H1 (cell line): Measurements from ENCODE around the gene CELF4. TPM values are rescaled to one million over a fixed set of nuclear protein-coding genes. Genes with fewer than 3 reads are reported as not detected.

Experiments used
- CTCF ChIA-PET: fragments of 300-600 bp; sonication (Branson Sonifier 250); formaldehyde crosslinking; loops from one replicate; lab custom pipeline; 2021; ENCODE audit not compliant: partially characterized antibody; lab: Charles Lee
- POLR2A ChIA-PET: fragments of 300-600 bp; sonication (Branson Sonifier 250); formaldehyde crosslinking; loops from one replicate; lab custom pipeline; 2021; ENCODE audit warnings: inconsistent platforms; ENCODE audit not compliant: partially characterized antibody; lab: Charles Lee
- DNase-seq, 2 experiments: peaks; one replicate each; pipeline versions ENCODE4 v3.0.0 to v3.0.0-alpha.2; 2010 to 2022; ENCODE audit warnings: low spot score in 2 of 2, low read depth in 1 of 2, mixed read lengths in 1 of 2
- FAIRE-seq: peaks from 2 replicates; lab custom pipeline; 2011; peaks lifted over from hg19 to GRCh38; lab: Jason Lieb, UNC
- H2AFZ ChIP-seq: 2 replicates; pipeline ENCODE4 v1.8.1; 2012; ENCODE audit warnings: low read length, inconsistent platforms
- H2AK5ac ChIP-seq: 2 replicates; pipeline ENCODE4 v1.6.1; 2013; ENCODE audit warnings: low read depth, low read length
- H2BK120ac ChIP-seq: replicated peaks from 2 replicates; pipeline ENCODE3; 2013; ENCODE audit warnings: low read depth, low read length, inconsistent platforms
- H2BK12ac ChIP-seq: 2 replicates; pipeline ENCODE4 v1.6.1; 2013; ENCODE audit warnings: low read depth, low read length
- H2BK15ac ChIP-seq: 2 replicates; pipeline ENCODE4 v1.6.1; 2013; ENCODE audit warnings: low read length
- H2BK20ac ChIP-seq: 2 replicates; pipeline ENCODE4 v1.6.1; 2013; ENCODE audit warnings: low read length
- H2BK5ac ChIP-seq: 2 replicates; pipeline ENCODE4 v1.6.1; 2013; ENCODE audit warnings: low read depth, low read length
- H3K14ac ChIP-seq: 2 replicates; pipeline ENCODE4 v1.6.1; 2013; ENCODE audit warnings: inconsistent platforms; ENCODE audit not compliant: insufficient read length
- H3K18ac ChIP-seq: 2 replicates; pipeline ENCODE4 v1.6.1; 2013; ENCODE audit warnings: low read length; ENCODE audit errors: extremely low read depth
- H3K23ac ChIP-seq: 2 replicates; pipeline ENCODE4 v1.6.1; 2013; ENCODE audit warnings: inconsistent platforms; ENCODE audit not compliant: insufficient read length
- H3K23me2 ChIP-seq: 2 replicates; pipeline ENCODE4 v1.6.1; 2013; ENCODE audit warnings: low read depth, low read length
- H3K27ac ChIP-seq: 2 replicates; pipeline ENCODE4 v1.6.1; 2011; ENCODE audit warnings: low read depth, low read length, inconsistent platforms
- H3K27me3 ChIP-seq, 4 experiments: replicated peaks in 1 of 4; 1 replicate in 1 of 4; 2 replicates in 3 of 4; pipeline versions ENCODE4 v1.6.1 to v1.8.1; 2011 to 2013; ENCODE audit warnings: low read length in 3 of 4, mild to moderate bottlenecking in 3 of 4, inconsistent platforms in 2 of 4, mixed read lengths in 2 of 4, moderate library complexity in 1 of 4; ENCODE audit not compliant: control insufficient read depth in 3 of 4, insufficient read depth in 3 of 4; ENCODE audit errors: extremely low read depth in 1 of 4
- H3K36me3 ChIP-seq, 4 experiments: 2 replicates each; pipeline versions ENCODE4 v1.6.1 to v1.8.1; 2011 to 2013; ENCODE audit warnings: mild to moderate bottlenecking in 4 of 4, low read length in 3 of 4, moderate library complexity in 2 of 4, control low read depth in 1 of 4, inconsistent platforms in 1 of 4; ENCODE audit not compliant: insufficient read depth in 4 of 4, control insufficient read depth in 2 of 4
- H3K4ac ChIP-seq: replicated peaks from 2 replicates; pipeline ENCODE3; 2013; ENCODE audit warnings: low read length, low read depth, mixed read lengths, inconsistent platforms; ENCODE audit not compliant: insufficient read length
- H3K4me1 ChIP-seq, 4 experiments: replicated peaks in 1 of 4; 1 replicate in 1 of 4; 2 replicates in 3 of 4; pipeline versions ENCODE4 v1.6.1 to v1.8.1; 2011 to 2013; ENCODE audit warnings: low read length in 3 of 4, inconsistent platforms in 2 of 4, mixed read lengths in 1 of 4; ENCODE audit not compliant: insufficient read depth in 4 of 4, control insufficient read depth in 3 of 4
- H3K4me2 ChIP-seq, 2 experiments: 2 replicates each; pipeline versions ENCODE4 v1.6.1 to v1.8.1; 2011 to 2013; ENCODE audit warnings: low read depth in 2 of 2, low read length in 2 of 2, control low read depth in 1 of 2, inconsistent platforms in 1 of 2, mild to moderate bottlenecking in 1 of 2; ENCODE audit not compliant: insufficient read depth in 1 of 2
- H3K4me3 ChIP-seq, 4 experiments: fragments of 200-600, 300-600 bp in 1 of 4; sonication (generic), shearing (Covaris generic), sonication (Bioruptor Twin) in 1 of 4; 2 replicates each; pipeline versions ENCODE4 v1.5.1 to v1.8.1; 2011 to 2016; ENCODE audit warnings: low read length in 4 of 4, low read depth in 3 of 4, control low read depth in 2 of 4, inconsistent platforms in 2 of 4, mild to moderate bottlenecking in 2 of 4, mixed read lengths in 1 of 4, moderate library complexity in 1 of 4; ENCODE audit not compliant: insufficient read depth in 2 of 4; ENCODE audit errors: extremely low read depth in 1 of 4
- H3K56ac ChIP-seq: replicated peaks from 2 replicates; pipeline ENCODE3; 2013; ENCODE audit warnings: low read depth, mild to moderate bottlenecking, mixed read lengths, low read length, inconsistent platforms; ENCODE audit not compliant: insufficient read length
- H3K79me1 ChIP-seq: 2 replicates; pipeline ENCODE4 v1.6.1; 2013; ENCODE audit warnings: low read depth, low read length, control low read depth
- H3K79me2 ChIP-seq, 2 experiments: 2 replicates each; pipeline versions ENCODE4 v1.6.1 to v1.8.1; 2012 to 2013; ENCODE audit warnings: low read length in 2 of 2, mild to moderate bottlenecking in 2 of 2, inconsistent platforms in 1 of 2; ENCODE audit not compliant: insufficient read depth in 2 of 2, control insufficient read depth in 1 of 2
- H3K9ac ChIP-seq, 4 experiments: replicated peaks in 1 of 4; 1 replicate in 1 of 4; 2 replicates in 3 of 4; pipeline versions ENCODE4 v1.6.1 to v1.8.1; 2011 to 2013; ENCODE audit warnings: low read depth in 3 of 4, low read length in 3 of 4, control low read depth in 2 of 4, mild to moderate bottlenecking in 2 of 4, moderate library complexity in 2 of 4, inconsistent platforms in 1 of 4; ENCODE audit errors: extremely low read depth in 1 of 4
- H3K9me3 ChIP-seq, 2 experiments: 2 replicates each; pipeline versions ENCODE4 v1.6.1 to v1.8.1; 2012 to 2013; ENCODE audit warnings: mild to moderate bottlenecking in 2 of 2, moderate library complexity in 2 of 2, control low read depth in 1 of 2, inconsistent platforms in 1 of 2, low read depth in 1 of 2, low read length in 1 of 2, mixed read lengths in 1 of 2; ENCODE audit not compliant: insufficient read depth in 2 of 2
- H4K20me1 ChIP-seq, 2 experiments: replicated peaks in 1 of 2; 2 replicates each; pipeline versions ENCODE3 to v1.8.1; 2011 to 2013; ENCODE audit warnings: inconsistent platforms in 2 of 2, low read length in 2 of 2, mild to moderate bottlenecking in 1 of 2; ENCODE audit not compliant: insufficient read depth in 2 of 2, control insufficient read depth in 1 of 2
- H4K5ac ChIP-seq: 2 replicates; pipeline ENCODE4 v1.6.1; 2013; ENCODE audit warnings: low read length, low read depth, mixed read lengths, inconsistent platforms; ENCODE audit not compliant: insufficient read length
- H4K8ac ChIP-seq: 2 replicates; pipeline ENCODE4 v1.8.0; 2013; ENCODE audit warnings: mild to moderate bottlenecking, moderate library complexity, low read length, inconsistent platforms; ENCODE audit not compliant: insufficient read depth; ENCODE audit errors: extremely low read depth
- H4K91ac ChIP-seq: replicated peaks from 2 replicates; pipeline ENCODE3; 2013; ENCODE audit warnings: low read length, mixed read lengths, inconsistent platforms; ENCODE audit not compliant: insufficient read length
- ATF2 ChIP-seq: IDR thresholded peaks from 2 replicates; pipeline ENCODE4 v1.6.1; 2012; ENCODE audit warnings: low read length, inconsistent platforms
- BRCA1 ChIP-seq: IDR thresholded peaks from 2 replicates; pipeline ENCODE4 v1.6.1; 2012; ENCODE audit warnings: low read depth, low read length, improper control_type of control experiment
- CREB1 ChIP-seq: IDR thresholded peaks from 2 replicates; pipeline ENCODE4 v1.6.1; 2012; ENCODE audit warnings: inconsistent platforms
- EZH2 ChIP-seq: fragments of 200-600 bp; sonication (generic); IDR thresholded peaks from 2 replicates; pipeline ENCODE4 v1.7.1; 2012; ENCODE audit warnings: low read depth, mild to moderate bottlenecking, moderate library complexity, low read length, inconsistent platforms; ENCODE audit not compliant: severe bottlenecking
- GABPA ChIP-seq: IDR thresholded peaks from 2 replicates; pipeline ENCODE4 v1.6.1; 2011; ENCODE audit warnings: mild to moderate bottlenecking, low read length, moderate library complexity, borderline replicate concordance; ENCODE audit not compliant: insufficient read depth
- MAX ChIP-seq: IDR thresholded peaks from 2 replicates; pipeline ENCODE4 v1.6.1; 2012; ENCODE audit warnings: inconsistent platforms
- RAD21 ChIP-seq, 2 experiments: IDR thresholded peaks in 1 of 2; conservative IDR thresholded peaks in 1 of 2; 2 replicates each; pipeline ENCODE4 v1.6.1; 2011; ENCODE audit warnings: low read depth in 2 of 2, low read length in 2 of 2, improper control_type of control experiment in 1 of 2, inconsistent platforms in 1 of 2, mild to moderate bottlenecking in 1 of 2, moderate library complexity in 1 of 2
- SAP30 ChIP-seq: fragments of 300-600 bp; sonication (generic); IDR thresholded peaks from 2 replicates; pipeline ENCODE4 v1.7.1; 2012; ENCODE audit warnings: low read length, moderate library complexity, mild to moderate bottlenecking, inconsistent platforms; ENCODE audit not compliant: insufficient read depth, insufficient replicate concordance
- SIRT6 ChIP-seq: IDR thresholded peaks from one replicate; pipeline ENCODE4 v1.7.1; 2012; ENCODE audit warnings: low read length, inconsistent platforms
- TBP ChIP-seq: IDR thresholded peaks from 2 replicates; pipeline ENCODE4 v1.6.1; 2011; ENCODE audit warnings: low read depth, low read length, improper control_type of control experiment
- WGBS, 2 experiments: shearing (Covaris generic) in 1 of 2; methylation state at CpG; one replicate each; pipeline versions ENCODE4 v1.1.6 to v1.1.7; 2013 to 2015; ENCODE audit warnings: low lambda C conversion rate in 2 of 2, mixed read lengths in 2 of 2, inconsistent platforms in 1 of 2, low coverage in 1 of 2, missing lambda C conversion rate in 1 of 2; ENCODE audit not compliant: insufficient replicate concordance in 2 of 2, insufficient coverage in 1 of 2, insufficient read length in 1 of 2; ENCODE audit errors: extremely low coverage in 1 of 2, missing lambda C conversion rate in 1 of 2; 5-methylcytosine and 5-hydroxymethylcytosine counted together
- polyA plus RNA-seq, 7 experiments: library from polyadenylated mRNA; depleted of rRNA in 3 of 7; stranded (reverse) in 5 of 7; unstranded in 2 of 7; fragments of >200 nt in 5 of 7; fragments of 200-250 nt in 2 of 7; gene quantifications; 1 replicate in 5 of 7; 2 replicates in 1 of 7; 4 replicates in 1 of 7; pipeline versions ENCODE4 v1.2.1 to v1.2.3, GENCODE V29; 2011 to 2013; ENCODE audit warnings: missing spikeins in 2 of 7, mixed read lengths in 2 of 7
- total RNA-seq: library from RNA; stranded (reverse); fragmentation: NEBNext Ultra II Directional; extraction: Animal tissue kit (Norgen Biotek cat#: 25700); gene quantifications from 2 replicates; pipeline ENCODE4 v1.2.1, GENCODE V29; 2021

The CELF4 gene
- total and polyA plus RNA-seq, 2 of the 8 experiments (the other 6 are each of a cell fraction or from before 2014, with no cell fraction given) = 1.6 to 3.4 TPM

- Histone ChIP-seq H2BK15ac (no peak overlapping the region), H2AFZ (no peak overlapping the region), H3K79me2 (no peaks in the 10 kb centered on the region), H3K36me3 (no peaks in the 10 kb centered on the region), H3K9me3 (no peaks in the 10 kb centered on the region), H3K4me1 (peaks cover 0 to 10% (median 3%) of the 10 kb centered on the region in 4 experiments; a peak in 4 of 7 replicates), H2AK5ac (no peak overlapping the region), H2BK20ac (no peak overlapping the region), H4K91ac (no peak overlapping the region), H3K4me3 (peak overlapping the region in 1 of 4 experiments; percentile 48; a peak in 4 of 8 replicates), H3K4ac (no peak overlapping the region), H4K5ac (no peak overlapping the region), H3K27ac (no peak overlapping the region), H2BK120ac (no peak overlapping the region), H4K20me1 (peaks cover 0 to 1% of the 10 kb centered on the region in 2 experiments), H3K18ac (no peak overlapping the region), H3K9ac (no peak overlapping the region), H4K8ac (no peak overlapping the region), H3K56ac (no peak overlapping the region), H2BK12ac (no peak overlapping the region), H3K4me2 (peak overlapping the region; percentile 29 to 64; a peak in 3 of 4 replicates), H3K79me1 (no peaks in the 10 kb centered on the region; the same call in 1 of the 2 replicates), H3K27me3 (peaks cover 0 to 6% (median 0%) of the 10 kb centered on the region in 4 experiments; a peak in 2 of 7 replicates), H3K14ac (no peak overlapping the region), H3K23ac (no peak overlapping the region), H3K23me2 (no peaks in the 10 kb centered on the region), H2BK5ac (no peak overlapping the region)
- no peak for FAIRE-seq
- WGBS, 2 experiments = 15% methylated on average over 36 of the region's 36 CpGs; no CpG with 5 or more reads in 1 of the 2 experiments
- POLR2A ChIA-PET = no interaction called here
- TF ChIP-seq SIRT6 (no peak), TBP (peak; percentile 78; the same call in 1 of the 2 replicates), ATF2 (no peak), MAX (0 out of 2 replicates have a peak, but pooled peaks have one; percentile 12), GABPA (0 out of 2 replicates have a peak, but pooled peaks have one; percentile 21), EZH2 (no peak), BRCA1 (no peak), RAD21 (IDR thresholded peaks at IDR 0.05 in 1 of 2, conservative IDR thresholded peaks at IDR 0.05 in 1 of 2; ENCODE audit: low read depth in 2 of 2, low read length in 2 of 2) (no peak), SAP30 (no peak), CREB1 (no peak)
- peak in 1 of 2 experiments; percentile 67 for DNase-seq
- CTCF ChIA-PET = no interaction called here
Measured at GRCh38 chr18:37243741-37244140, 321.9 kb downstream of the CELF4 start.
